ENCODE data around the gene PPP1R16B. TPM values are rescaled to one million over a fixed set of nuclear protein-coding genes. Genes with fewer than 3 reads are reported as not detected.

PPP1R16B gene
- polyA plus RNA-seq, 2 of the 4 experiments (the other 2 are of a cell fraction), result 0.17 to 0.31 TPM

DNA sequence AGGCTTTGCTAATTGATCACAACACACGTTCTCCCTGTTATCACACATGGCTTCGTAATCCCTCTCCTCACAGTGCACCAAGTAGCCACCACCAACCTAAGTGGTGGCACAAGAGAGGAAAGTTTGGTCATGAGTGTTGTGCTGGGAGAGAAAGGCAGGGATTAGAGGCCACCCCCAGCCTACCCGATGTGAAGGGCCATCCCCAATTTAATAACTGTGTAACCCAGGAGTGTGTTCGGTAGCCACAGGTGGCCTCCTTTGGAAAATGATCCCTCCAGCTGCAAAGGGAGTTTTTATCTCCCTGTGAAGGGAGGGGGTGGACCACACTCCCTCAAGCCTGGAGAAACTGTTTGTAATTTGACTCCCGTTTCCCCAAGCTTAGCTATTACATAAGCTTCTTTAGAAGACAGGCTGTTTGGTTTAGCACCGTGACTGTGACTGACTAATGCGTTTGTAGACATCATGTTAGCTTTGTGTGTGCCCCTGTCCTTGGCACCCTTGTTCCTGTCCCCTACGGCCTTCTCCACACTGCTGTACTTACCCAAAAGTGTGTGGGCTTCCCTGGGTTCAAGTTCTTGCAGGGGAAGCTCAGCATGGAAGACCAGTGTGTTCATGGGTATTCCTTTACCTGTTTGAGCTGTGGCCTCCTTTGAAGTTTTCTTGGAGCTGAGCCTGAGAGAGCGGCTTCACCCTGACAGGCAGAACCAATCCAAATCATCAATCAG is 20.6 kb downstream of the PPP1R16B start:
- Histone ChIP-seq H3K4me1 (peaks cover 30% of the 10 kb centered on the region), H3K4me3 (no peak overlapping the region), H3K4me2 (peak overlapping the region; percentile 57), H3K27ac (peak overlapping the region; percentile 36 to 68; a peak in 5 of 6 replicates), H3K9me3 (peaks cover 11% of the 10 kb centered on the region; the same call in 2 of the 3 replicates)
- ChIA-PET POLR2A (interaction anchor here (1.2 kb wide), 1 partner anchor 136 kb away, joined by 4 read pairs; the partner anchor contains the start of gene DHX35), CTCF (interaction anchor here (1.8 kb wide), 1 partner anchor 10 kb away, joined by 5 read pairs; no protein-coding TSS in a partner anchor)
- DNase-seq (ENCODE audit: low read depth in 1 of 2, low spot score in 1 of 2) (peak; percentile 12 to 61), FAIRE-seq (no peak), ATAC-seq (peak; percentile 81 to 84)
- WGBS (ENCODE audit: missing lambda C conversion rate), result 29% methylated on average over 9 of the region's 9 CpGs
- TF ChIP-seq, protein P1, sequence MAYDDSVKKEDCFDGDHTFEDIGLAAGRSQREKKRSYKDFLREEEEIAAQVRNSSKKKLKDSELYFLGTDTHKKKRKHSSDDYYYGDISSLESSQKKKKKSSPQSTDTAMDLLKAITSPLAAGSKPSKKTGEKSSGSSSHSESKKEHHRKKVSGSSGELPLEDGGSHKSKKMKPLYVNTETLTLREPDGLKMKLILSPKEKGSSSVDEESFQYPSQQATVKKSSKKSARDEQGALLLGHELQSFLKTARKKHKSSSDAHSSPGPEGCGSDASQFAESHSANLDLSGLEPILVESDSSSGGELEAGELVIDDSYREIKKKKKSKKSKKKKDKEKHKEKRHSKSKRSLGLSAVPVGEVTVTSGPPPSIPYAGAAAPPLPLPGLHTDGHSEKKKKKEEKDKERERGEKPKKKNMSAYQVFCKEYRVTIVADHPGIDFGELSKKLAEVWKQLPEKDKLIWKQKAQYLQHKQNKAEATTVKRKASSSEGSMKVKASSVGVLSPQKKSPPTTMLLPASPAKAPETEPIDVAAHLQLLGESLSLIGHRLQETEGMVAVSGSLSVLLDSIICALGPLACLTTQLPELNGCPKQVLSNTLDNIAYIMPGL (CRISPR knock-in tag; IDR thresholded peaks at IDR 0.05; ENCODE audit: borderline replicate concordance), result no peak
- TF ChIP-seq CEBPB (IDR thresholded peaks at IDR 0.05), result peak in 1 of 2 experiments; percentile 44; a peak in 1 of 4 replicates

- DNase-seq (ENCODE audit: low read depth in 1 of 2, low spot score in 1 of 2) (no peak), FAIRE-seq (no peak), ATAC-seq (no peak)
- 69% methylated on average over 7 of the region's 7 CpGs for WGBS (ENCODE audit: missing lambda C conversion rate)
- ChIA-PET CTCF (interaction anchor here (1.8 kb wide), 1 partner anchor 12 kb away, joined by 5 read pairs; no protein-coding TSS in a partner anchor), POLR2A (no interaction called here)
- Histone ChIP-seq H3K4me3 (no peak overlapping the region), H3K27ac (0 out of 6 replicates have a peak overlapping the region, but pooled peaks of 1 of the 2 experiments have one; percentile 22), H3K9me3 (no peaks in the 10 kb centered on the region), H3K4me1 (peaks cover 30% of the 10 kb centered on the region), H3K4me2 (0 out of 3 replicates have a peak overlapping the region, but pooled peaks have one; percentile 3)
- TF ChIP-seq, protein P2, sequence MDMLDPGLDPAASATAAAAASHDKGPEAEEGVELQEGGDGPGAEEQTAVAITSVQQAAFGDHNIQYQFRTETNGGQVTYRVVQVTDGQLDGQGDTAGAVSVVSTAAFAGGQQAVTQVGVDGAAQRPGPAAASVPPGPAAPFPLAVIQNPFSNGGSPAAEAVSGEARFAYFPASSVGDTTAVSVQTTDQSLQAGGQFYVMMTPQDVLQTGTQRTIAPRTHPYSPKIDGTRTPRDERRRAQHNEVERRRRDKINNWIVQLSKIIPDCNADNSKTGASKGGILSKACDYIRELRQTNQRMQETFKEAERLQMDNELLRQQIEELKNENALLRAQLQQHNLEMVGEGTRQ (IDR thresholded peaks at IDR 0.05), result no peak
- TF ChIP-seq BHLHE40 (IDR thresholded peaks at IDR 0.05; ENCODE audit: low read depth, low read length) (no peak), HEYL (CRISPR knock-in tag; IDR thresholded peaks at IDR 0.05) (no peak), HOXB13 (CRISPR knock-in tag; IDR thresholded peaks at IDR 0.05; ENCODE audit: low read depth) (no peak), ESRRA (IDR thresholded peaks at IDR 0.05; ENCODE audit: borderline replicate concordance, low read length) (no peak), HOXA7 (CRISPR knock-in tag; IDR thresholded peaks at IDR 0.05) (no peak)
These were observed 22.3 kb downstream of the PPP1R16B start for GRCh38 chr20:38827770-38828281.

- CTCF ChIA-PET, result interaction anchor here (0.6 to 0.7 kb wide), 2 partner anchors 98 to 785 kb away, joined by 3 read pairs; no protein-coding TSS in a partner anchor
- no peaks in the 10 kb centered on the region for H3K9me3 ChIP-seq
- WGBS (ENCODE audit: missing lambda C conversion rate), result 69% methylated on average over 6 of the region's 6 CpGs
- peaks cover 30% of the 10 kb centered on the region for H3K4me1 ChIP-seq
- no peak for DNase-seq (ENCODE audit: low read depth in 1 of 2, low spot score in 1 of 2)
- H3K27ac ChIP-seq, result no peak overlapping the region
- H3K4me2 ChIP-seq, result no peak overlapping the region
- no peak overlapping the region for H3K4me3 ChIP-seq
- FAIRE-seq, result no peak
- no peak for ATAC-seq
- TF ChIP-seq BHLHE40 (IDR thresholded peaks at IDR 0.05; ENCODE audit: low read depth, low read length) (no peak), ATOH8 (CRISPR knock-in tag; IDR thresholded peaks at IDR 0.05; ENCODE audit: low read depth) (no peak), RCOR1 (IDR thresholded peaks at IDR 0.05; ENCODE audit: low read depth, low read length) (no peak)
- POLR2A ChIA-PET, result no interaction called here
These were observed 23.2 kb downstream of the PPP1R16B start for GRCh38 chr20:38828514-38829295.

GRCh38 chr20:38829296-38829875 is 23.9 kb downstream of the PPP1R16B start:
- ChIA-PET POLR2A (no interaction called here), CTCF (interaction anchor here (0.7 kb wide), 1 partner anchor 98 kb away, joined by 3 read pairs; no protein-coding TSS in a partner anchor)
- no peak for ATAC-seq
- no peak for DNase-seq (ENCODE audit: low read depth in 1 of 2, low spot score in 1 of 2)
- FAIRE-seq, result no peak
- TF ChIP-seq HDAC2 (IDR thresholded peaks at IDR 0.05) (no peak), BHLHE40 (IDR thresholded peaks at IDR 0.05; ENCODE audit: low read depth, low read length) (no peak), NPAS2 (CRISPR knock-in tag; IDR thresholded peaks at IDR 0.05; ENCODE audit: borderline replicate concordance) (no peak), CHD2 (IDR thresholded peaks at IDR 0.05; ENCODE audit: low read length, partially characterized antibody) (no peak), POLR2A (IDR thresholded peaks at IDR 0.05; ENCODE audit: low read length) (no peak), RAD21 (conservative IDR thresholded peaks at IDR 0.05 in 1 of 2, IDR thresholded peaks at IDR 0.05 in 1 of 2) (no peak), CBX8 (IDR thresholded peaks at IDR 0.05) (no peak), PHF8 (IDR thresholded peaks at IDR 0.05; ENCODE audit: borderline replicate concordance, low read depth) (no peak), MAFK (IDR thresholded peaks at IDR 0.05; ENCODE audit: partially characterized antibody) (no peak), KDM1A (IDR thresholded peaks at IDR 0.05; ENCODE audit: low read depth) (no peak), RCOR1 (IDR thresholded peaks at IDR 0.05; ENCODE audit: low read depth, low read length) (no peak)
- no peak overlapping the region for H3K4me2 ChIP-seq
- no peak overlapping the region for H3K27ac ChIP-seq
- H3K4me3 ChIP-seq, result no peak overlapping the region
- 73% methylated on average over 7 of the region's 7 CpGs for WGBS (ENCODE audit: missing lambda C conversion rate)
- no peaks in the 10 kb centered on the region for H3K9me3 ChIP-seq
- peaks cover 30% of the 10 kb centered on the region for H3K4me1 ChIP-seq

Measured in A549 (cell line).